Heart right ventricle (tissue), 16 donors: Measurements from ENCODE around the gene ANGPTL3. TPM values are rescaled to one million over a fixed set of nuclear protein-coding genes. Genes with fewer than 3 reads are reported as not detected.

Experiments
- ATAC-seq, 8 donors: fragments of 200-7000 bp; cut with Tn5 transposase; one replicate each; pipeline ENCODE4 v1.9.1; 2020; ENCODE audit warnings: mild to moderate bottlenecking in 8 of 8, moderate library complexity in 8 of 8, moderate number of reproducible peaks in 1 of 8
- DNase-seq, 2 donors: peaks; one replicate each; pipeline ENCODE4 v3.0.0-alpha.2; 2020
- H3K27ac ChIP-seq, 10 donors: fragments of 200-600 bp; sonication (generic) in 2 of 10; one replicate each; pipeline versions ENCODE4 v1.5.0 to v1.8.0; 2020 to 2022; ENCODE audit warnings: mild to moderate bottlenecking in 3 of 10
- H3K27me3 ChIP-seq, 7 donors: fragments of 200-600 bp; one replicate each; pipeline ENCODE4 v1.8.0; 2021 to 2022; ENCODE audit warnings: mild to moderate bottlenecking in 2 of 7
- H3K36me3 ChIP-seq, 9 donors: fragments of 200-600 bp; sonication (generic) in 1 of 9; one replicate each; pipeline versions ENCODE4 v1.5.0 to v1.8.0; 2020 to 2022; ENCODE audit warnings: mild to moderate bottlenecking in 2 of 9
- H3K4me1 ChIP-seq, 9 donors: fragments of 200-600 bp; sonication (generic) in 1 of 9; one replicate each; pipeline versions ENCODE4 v1.5.0 to v1.8.0; 2020 to 2022; ENCODE audit warnings: mild to moderate bottlenecking in 4 of 9
- H3K4me3 ChIP-seq, 10 donors: fragments of 200-600 bp; sonication (generic) in 2 of 10; one replicate each; pipeline versions ENCODE4 v1.5.0 to v1.8.0; 2020 to 2022; ENCODE audit warnings: mild to moderate bottlenecking in 7 of 10, moderate library complexity in 2 of 10
- H3K9me3 ChIP-seq, 11 donors: fragments of 200-600 bp in 10 of 11; sonication (generic) in 2 of 11; one replicate each; pipeline versions ENCODE4 v1.5.0 to v1.8.0; 2013 to 2022; ENCODE audit warnings: mild to moderate bottlenecking in 2 of 11, control low read depth in 1 of 11, moderate library complexity in 1 of 11
- CTCF ChIP-seq, 9 donors: fragments of 200-600 bp; sonication (generic) in 2 of 9; IDR thresholded peaks; one replicate each; pipeline versions ENCODE4 v1.5.0 to v1.8.0; 2021 to 2022; ENCODE audit warnings: antibody characterized with exemption in 9 of 9, mild to moderate bottlenecking in 5 of 9, moderate library complexity in 1 of 9
- WGBS, 2 donors: extraction: QIAGEN DNeasy Blood & Tissue Kit; methylation state at CpG; one replicate each; pipeline ENCODE4 v1.1.7; 2013; ENCODE audit warnings: inconsistent platforms in 1 of 2; 5-methylcytosine and 5-hydroxymethylcytosine counted together
- intact Hi-C, 10 donors: fragments of 100-400 bp; cut with DNase I; formaldehyde crosslinking; loops; one replicate each; pipeline versions ENCODE4 v1.11.1 to v1.14.2; 2022
- polyA plus RNA-seq, 2 donors: library from polyadenylated mRNA; stranded (reverse); fragments of 200-250 nt; gene quantifications; one replicate each; pipeline ENCODE4 v1.2.3, GENCODE V29; 2013
- total RNA-seq, 10 donors: library from RNA; stranded (reverse); fragmentation: NEBNext Ultra II Directional in 3 of 10; extraction: Animal tissue kit (Norgen Biotek cat#: 25700) in 3 of 10; gene quantifications; one replicate each; pipeline versions ENCODE4 v1.2.1 to v1.2.4, GENCODE V29; 2021 to 2023
- donor health status: Arrhythmogenic right ventricular cardiomyopathy.
- donor health status: ischemic (EF 13 %, LVEDD 7.1; RV severe dilation, severe dysfunction).
- donor health status: healthy with polysubstance abuse.
- donor health status: DM: no; HTN: yes; CAD: no.
- donor health status: DM: no; HTN: no; CAD: no.
- donor health status: ischemic (EF 25% LVEDD 6.9; RV normal size, moderate dysfunction).
- donor health status: ischemic (EF 25% LVEDD 5.7; RV mildly dilated, moderate dysfunction).
- donor health status: healthy.
- donor health status: DM: yes; HTN: yes; CAD: no.
- donor health status: Ischemic cardiomyopathy.
- donor health status: ischemic (EF 35%, LVEDD 5.7; RV mildly dilated, moderate dysfunction).
- donor health status: nonischemic (EF 11% LVEDD 7.7; RV severe dilation, severe dysfunction).
- donor health status: DM: yes; HTN: yes; CAD: no.
- donor health status: PGD.
- donor health status: ischemic (EF 29% LVEDD 5.4; RV normal size, mild dysfunction).
- donor health status: nonischemic (EF 23%, LVEDD 6.1; RV moderate dilation, normal function).

ANGPTL3 gene
- total and polyA plus RNA-seq, 12 donors = not detected

GRCh38 chr1:62573675-62574074 lies 23.6 kb upstream of the ANGPTL3 start:
- TF ChIP-seq CTCF (IDR thresholded peaks at IDR 0.05) = no peak
- intact Hi-C loops = no loop called here
- Histone ChIP-seq H3K36me3 (peaks cover 0 to 63% (median 0%) of the 10 kb centered on the region in 9 donors), H3K9me3 (peaks cover 0 to 27% (median 4%) of the 10 kb centered on the region in 11 donors), H3K27ac (no peak overlapping the region), H3K4me3 (no peak overlapping the region), H3K27me3 (no peaks in the 10 kb centered on the region), H3K4me1 (no peaks in the 10 kb centered on the region)
- DNase-seq = no peak
- no peak for ATAC-seq
- 42 to 43% methylated on average over 2 of the region's 2 CpGs for WGBS, 2 donors

GRCh38 chr1:62585469-62586155 lies 11.7 kb upstream of the ANGPTL3 start:
- whole genome bisulfite sequencing, 2 donors = 42 to 55% methylated on average over 1 of the region's 1 CpG
- TF ChIP-seq CTCF (IDR thresholded peaks at IDR 0.05) = no peak

GRCh38 chr1:62588000-62588399 lies 9.3 kb upstream of the ANGPTL3 start:
- Histone ChIP-seq H3K36me3 (peaks cover 0 to 21% (median 0%) of the 10 kb centered on the region in 9 donors), H3K4me1 (no peaks in the 10 kb centered on the region), H3K27ac (no peak overlapping the region), H3K27me3 (no peaks in the 10 kb centered on the region), H3K9me3 (peaks cover 0 to 3% (median 0%) of the 10 kb centered on the region in 11 donors), H3K4me3 (no peak overlapping the region)
- TF ChIP-seq CTCF (IDR thresholded peaks at IDR 0.05) = no peak
- DNase-seq (no peak), ATAC-seq (no peak)
- intact Hi-C loops = no loop called here

More at GRCh38 chr1:62585469-62586155, 11.7 kb upstream of the ANGPTL3 start:
- H3K4me1 ChIP-seq = no peaks in the 10 kb centered on the region
- intact Hi-C loops = no loop called here
- no peaks in the 10 kb centered on the region for H3K9me3 ChIP-seq
- H3K36me3 ChIP-seq = peaks cover 0 to 21% (median 0%) of the 10 kb centered on the region in 9 donors
- ATAC-seq = no peak
- no peak overlapping the region for H3K4me3 ChIP-seq
- no peak for DNase-seq
- H3K27me3 ChIP-seq = no peaks in the 10 kb centered on the region
- H3K27ac ChIP-seq = no peak overlapping the region

GRCh38 chr1:62589321-62589720 lies 8.0 kb upstream of the ANGPTL3 start:
- TF ChIP-seq CTCF (IDR thresholded peaks at IDR 0.05) = no peak
- Histone ChIP-seq H3K9me3 (peaks cover 0 to 3% (median 0%) of the 10 kb centered on the region in 11 donors), H3K36me3 (peaks cover 0 to 21% (median 0%) of the 10 kb centered on the region in 9 donors), H3K27me3 (no peaks in the 10 kb centered on the region), H3K4me3 (no peak overlapping the region), H3K27ac (no peak overlapping the region), H3K4me1 (no peaks in the 10 kb centered on the region)
- intact Hi-C loops = no loop called here
- no peak for ATAC-seq
- no peak for DNase-seq
- 90 to 93% methylated on average over 3 of the region's 3 CpGs for WGBS, 2 donors
